RPMI8226 (cell line): Measurements from ENCODE around the gene SPINDOC.

Source experiments
- DNase-seq: peaks from one replicate; pipeline ENCODE4 v3.0.0-alpha.2; 2015

The SPINDOC gene

GRCh38 chr11:63834535-63835157 lies 21.4 kb downstream of the SPINDOC start:
- DNase-seq: no peak

DNA sequence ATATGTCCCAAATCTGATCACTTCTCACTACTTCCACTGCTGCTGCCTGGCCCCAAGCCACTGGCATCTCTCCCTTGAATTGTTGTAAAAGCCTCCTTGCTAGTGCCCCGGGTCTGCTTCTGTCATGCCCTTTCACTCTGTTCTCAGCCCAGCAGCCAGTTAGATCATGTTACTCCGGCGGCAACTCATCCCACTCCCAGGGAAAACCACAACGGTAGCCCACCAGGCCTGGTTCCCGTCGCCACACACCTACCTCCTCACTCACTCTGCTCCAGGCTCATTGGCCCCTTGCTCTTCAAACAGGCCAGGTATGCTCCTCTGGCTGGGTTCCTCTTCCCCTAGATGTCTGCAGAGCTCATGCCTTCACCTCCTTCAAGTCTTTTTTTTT lies 21.9 kb downstream of the SPINDOC start:
- no peak for DNase-seq

DNA sequence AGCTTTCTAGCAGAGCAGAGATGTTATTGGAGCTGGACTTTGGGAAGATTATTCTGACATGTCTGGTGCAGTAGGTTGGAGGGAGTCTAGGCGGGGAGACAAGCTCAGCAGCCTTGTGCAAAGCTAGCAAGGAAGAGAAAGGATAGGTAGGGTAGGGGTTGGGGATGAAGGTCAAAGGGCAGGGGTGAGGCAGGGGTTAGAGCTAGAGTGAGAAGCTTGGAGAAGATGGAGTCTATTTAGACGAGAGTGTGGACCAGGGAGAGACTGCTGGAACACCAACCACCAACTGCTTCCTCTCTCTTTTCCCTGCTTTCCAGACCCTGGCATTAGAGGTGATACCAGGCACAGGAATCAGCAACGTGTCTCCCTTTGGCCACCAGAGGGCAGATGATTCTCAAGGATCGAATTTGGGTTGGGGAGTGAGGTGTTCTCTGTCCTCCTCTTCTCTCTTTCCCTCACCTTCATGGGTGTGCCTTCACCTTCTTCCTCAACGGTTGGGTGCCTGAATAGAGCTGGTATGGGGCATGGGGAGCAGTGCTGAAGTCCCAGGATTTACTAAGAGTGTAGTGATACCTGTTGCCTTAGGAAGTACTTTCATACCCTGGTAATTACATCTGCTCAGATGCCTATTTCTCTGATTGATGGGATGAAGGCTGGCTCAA lies 23.9 kb downstream of the SPINDOC start:
- DNase-seq: peak; percentile 88

- DNase-seq: no peak
These were observed 24.5 kb downstream of the SPINDOC start for GRCh38 chr11:63837739-63838138.

DNA sequence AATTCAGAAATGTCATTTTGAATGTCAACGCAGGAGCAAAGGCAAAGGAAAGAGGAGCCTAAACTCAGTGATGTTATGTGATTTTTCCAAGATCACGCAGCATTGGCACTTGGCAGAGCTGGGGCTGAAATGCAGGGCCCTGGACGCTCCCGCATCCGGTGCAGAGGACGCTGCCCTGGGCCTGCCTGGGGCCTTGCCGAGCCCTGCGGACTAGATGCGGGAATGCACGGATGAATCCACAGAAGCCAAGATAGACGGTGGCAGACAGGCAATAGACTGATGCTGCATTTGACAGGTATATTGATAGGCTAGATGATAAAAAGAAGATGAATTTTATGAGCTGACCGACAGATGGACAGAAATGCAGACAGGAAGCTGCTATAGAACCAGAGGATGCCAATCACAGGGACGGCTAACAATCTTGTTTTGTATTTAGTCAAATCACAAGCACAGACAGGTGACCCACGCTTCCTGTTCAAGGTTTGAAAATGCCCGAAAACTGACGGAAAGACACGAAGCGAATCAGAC lies 25.0 kb downstream of the SPINDOC start:
- no peak for DNase-seq

DNA sequence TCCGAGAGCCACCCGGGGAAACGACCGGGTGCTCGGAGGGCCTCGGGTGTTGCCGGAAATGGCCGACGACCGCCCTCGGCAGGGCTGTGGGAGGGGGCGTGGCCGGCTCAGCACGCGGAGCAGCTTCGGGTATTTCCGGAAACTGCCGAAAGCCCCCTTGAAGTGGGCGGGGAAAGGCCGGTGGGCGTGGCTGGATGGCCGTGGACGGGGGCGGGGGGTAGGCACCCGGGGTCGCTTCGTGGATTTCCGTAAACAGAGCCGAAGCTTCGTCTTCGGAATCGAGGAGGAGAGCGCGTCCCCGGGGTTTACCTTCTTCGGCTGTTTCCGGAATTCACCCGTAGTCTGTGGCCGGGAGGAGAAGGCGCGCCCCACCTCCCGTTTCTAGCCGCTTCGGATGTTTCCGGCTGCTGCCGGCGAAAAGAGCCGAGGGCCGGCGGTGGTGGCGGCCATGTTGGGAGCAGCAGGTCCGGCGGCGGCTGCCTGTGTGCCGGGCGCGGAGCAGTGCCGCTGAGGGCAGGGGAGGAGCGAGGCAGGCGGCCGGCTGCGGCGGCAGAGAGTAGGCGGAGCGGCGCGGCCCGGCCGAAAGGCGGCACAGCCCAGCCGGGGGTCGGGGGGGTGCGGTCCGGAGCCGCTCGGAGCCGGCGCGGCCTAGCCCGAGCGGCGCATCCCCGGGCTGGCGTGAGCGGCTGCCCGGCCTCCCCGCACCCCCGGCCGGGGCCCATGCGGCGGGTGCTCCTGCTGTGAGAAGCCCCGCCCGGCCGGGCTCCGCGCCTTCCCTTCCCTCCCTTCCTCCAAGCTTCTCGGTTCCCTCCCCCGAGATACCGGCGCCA lies 25.6 kb downstream of the SPINDOC start, which contains the start of gene MARK2:
Gene MARK2 (plus strand): TSS at position 433 of the 830 bp plus-strand sequence. CDS start 397 bp downstream, at position 830.
- peak; percentile 100 for DNase-seq

GRCh38 chr11:63839508-63840355 lies 26.5 kb downstream of the SPINDOC start:
- peak; percentile 57 for DNase-seq

DNA sequence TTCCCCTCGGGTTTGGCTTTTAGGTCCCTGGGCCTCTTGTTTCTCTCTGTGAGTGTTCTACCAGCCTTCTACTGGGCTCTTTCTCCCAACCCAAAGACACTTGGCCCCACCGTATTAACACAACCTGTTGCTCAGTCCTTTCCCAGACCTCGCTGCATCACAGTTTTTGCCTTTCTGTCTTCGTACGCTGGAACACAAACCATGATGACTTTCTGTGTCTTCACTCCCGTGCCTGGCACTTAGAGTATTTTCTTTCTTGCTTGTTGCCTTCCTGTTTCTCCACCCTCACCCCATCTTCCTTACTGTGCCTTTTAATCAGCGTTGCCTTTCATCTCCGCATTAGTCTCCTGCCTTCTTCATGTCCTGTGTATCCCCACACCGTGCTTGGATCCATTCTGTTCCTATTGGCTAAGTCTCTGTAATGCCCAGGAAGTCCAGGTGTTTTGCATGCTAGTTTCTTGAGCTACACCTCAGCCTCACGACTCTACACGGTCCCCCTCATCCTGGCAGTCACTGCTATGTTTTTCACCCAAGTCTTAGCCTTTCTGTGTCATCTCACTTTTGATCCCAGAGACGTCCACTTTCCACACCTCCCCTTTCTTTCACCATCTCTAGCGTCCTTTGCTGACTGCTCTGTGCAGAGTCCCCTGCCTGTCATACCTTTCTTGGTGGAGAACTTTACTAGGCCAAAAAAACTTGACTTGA lies 27.3 kb downstream of the SPINDOC start:
- peak; percentile 20 for DNase-seq

GRCh38 chr11:63841554-63841953 lies 28.3 kb downstream of the SPINDOC start:
- no peak for DNase-seq

- DNase-seq: no peak
These were observed 29.8 kb downstream of the SPINDOC start for GRCh38 chr11:63843041-63843440.

GRCh38 chr11:63844836-63845235 lies 31.6 kb downstream of the SPINDOC start:
- no peak for DNase-seq

- no peak for DNase-seq
These were observed 32.0 kb downstream of the SPINDOC start for GRCh38 chr11:63845303-63845702.

DNA sequence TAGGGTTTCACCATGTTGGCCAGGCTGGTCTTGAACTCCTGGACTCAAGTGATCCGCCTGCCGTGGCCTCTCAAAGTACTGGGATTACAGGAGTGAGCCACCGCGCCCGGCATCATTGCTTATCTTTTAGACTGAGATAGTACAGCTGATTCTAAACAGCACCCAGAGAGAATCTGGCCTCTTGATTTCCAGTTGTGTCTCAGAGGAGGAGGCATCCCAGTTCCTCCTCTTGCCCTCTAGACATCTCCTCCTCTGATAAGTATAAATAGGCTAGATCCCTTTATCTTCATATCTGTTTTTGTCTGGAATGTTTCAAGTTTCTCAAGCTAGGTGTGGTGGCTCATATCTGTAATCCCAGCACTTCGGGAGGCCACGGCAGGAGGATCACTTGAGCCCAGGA lies 32.7 kb downstream of the SPINDOC start:
- DNase-seq: no peak

DNA sequence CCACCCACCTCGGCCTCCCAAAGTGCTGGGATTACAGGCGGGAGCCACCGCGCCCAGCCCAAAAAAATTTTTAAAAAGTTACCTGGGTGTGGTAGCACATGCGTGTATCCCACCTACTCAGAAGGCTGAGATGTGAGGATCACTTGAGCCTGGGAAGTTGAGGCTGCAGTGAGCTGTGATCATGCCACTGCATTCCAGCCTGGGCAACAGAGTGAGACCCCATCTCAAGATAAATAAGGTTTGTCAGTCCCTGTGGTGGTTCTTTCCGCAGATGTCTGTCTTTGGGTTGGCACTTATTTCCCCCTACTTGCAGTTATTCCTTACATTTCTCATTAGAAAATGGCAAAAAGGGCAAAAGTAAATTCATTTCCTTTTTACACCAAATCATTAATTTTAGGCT lies 33.6 kb downstream of the SPINDOC start:
- no peak for DNase-seq

- no peak for DNase-seq
These were observed 34.1 kb downstream of the SPINDOC start for GRCh38 chr11:63847363-63847762.

GRCh38 chr11:63849691-63850090 lies 36.4 kb downstream of the SPINDOC start:
- DNase-seq: no peak

- no peak for DNase-seq
These were observed 37.7 kb downstream of the SPINDOC start for GRCh38 chr11:63850920-63851319.

- no peak for DNase-seq
These were observed 38.1 kb downstream of the SPINDOC start for GRCh38 chr11:63851364-63851763.

DNA sequence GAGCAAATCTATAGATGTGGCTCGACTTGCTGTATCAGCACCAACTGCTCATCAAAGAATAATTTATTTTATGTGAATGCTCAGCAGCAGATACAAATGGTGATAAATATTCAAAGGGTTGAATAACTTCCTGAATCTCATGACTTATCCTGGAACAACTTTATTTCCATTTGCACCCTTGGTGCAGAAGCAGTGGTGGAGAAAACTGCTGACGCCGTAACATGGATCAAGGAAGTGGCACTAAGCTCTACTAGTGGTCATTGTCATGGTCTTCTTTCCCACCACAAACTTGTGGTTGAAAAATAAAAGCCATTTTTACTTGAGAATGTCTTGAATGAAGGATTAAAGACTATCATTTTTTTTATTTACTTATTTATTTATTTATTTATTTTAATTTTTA lies 40.2 kb downstream of the SPINDOC start:
- DNase-seq: no peak

- no peak for DNase-seq
These were observed 41.4 kb downstream of the SPINDOC start for GRCh38 chr11:63854696-63855095.

GRCh38 chr11:63855975-63856374 lies 42.7 kb downstream of the SPINDOC start:
- no peak for DNase-seq
